ENCODE data around the gene CSMD2.

Gene CSMD2

DNA sequence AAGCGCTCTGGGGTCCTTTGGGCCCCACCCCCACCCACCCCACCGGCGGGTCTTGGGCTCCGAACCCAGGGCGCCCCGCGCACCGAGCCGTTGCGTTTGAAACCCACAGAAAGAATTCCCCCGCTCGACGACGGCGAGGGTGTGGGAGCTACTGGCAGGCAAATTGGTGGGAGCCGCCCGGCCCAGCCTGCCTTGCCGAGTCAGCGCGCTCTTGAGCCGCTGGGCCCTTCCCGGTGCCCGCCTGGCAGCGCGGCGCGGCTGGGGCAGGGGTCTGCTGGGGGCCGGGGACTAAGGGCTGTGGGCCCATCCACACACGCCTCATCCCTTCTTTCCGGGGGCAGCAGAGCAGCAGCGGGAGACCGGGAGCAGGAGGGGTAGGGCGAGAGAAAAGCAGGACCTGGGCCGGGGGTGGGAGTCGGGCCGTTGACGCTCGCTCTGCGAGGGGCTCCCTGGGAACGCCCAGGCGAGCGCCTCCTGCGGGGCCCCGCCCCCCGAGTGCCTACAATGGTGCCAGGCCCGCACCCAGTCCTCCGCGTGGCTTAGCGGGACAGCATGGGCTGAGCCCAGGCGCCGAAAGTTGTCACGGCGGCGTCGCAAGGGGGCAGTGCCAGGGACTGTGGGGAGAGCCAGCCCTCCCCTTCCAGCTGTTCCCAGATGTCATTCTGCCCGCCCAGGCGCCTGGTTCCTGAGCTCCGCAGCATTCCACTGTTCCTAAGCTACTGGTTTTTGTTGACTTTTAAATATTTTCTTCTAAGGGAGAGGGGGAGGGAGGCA, 12.0 kb upstream of the CSMD2 start, which contains the start of gene C1orf94:
TSS of gene C1orf94 (plus strand) at position 78 of the 774 bp plus-strand sequence. CDS start 883 bp downstream, outside the sequence.
- TF ChIP-seq CEBPB (IDR thresholded peaks at IDR 0.05) (no peak), NFIC (IDR thresholded peaks at IDR 0.05) (no peak), USF1 (IDR thresholded peaks at IDR 0.05) (no peak), TEAD4 (IDR thresholded peaks at IDR 0.05) (no peak), TAF1 (IDR thresholded peaks at IDR 0.05; ENCODE audit: low read depth) (no peak), TCF12 (IDR thresholded peaks at IDR 0.05; ENCODE audit: low read depth) (no peak), EP300 (IDR thresholded peaks at IDR 0.05; ENCODE audit: borderline replicate concordance) (no peak)
- TF ChIP-seq, protein P1, sequence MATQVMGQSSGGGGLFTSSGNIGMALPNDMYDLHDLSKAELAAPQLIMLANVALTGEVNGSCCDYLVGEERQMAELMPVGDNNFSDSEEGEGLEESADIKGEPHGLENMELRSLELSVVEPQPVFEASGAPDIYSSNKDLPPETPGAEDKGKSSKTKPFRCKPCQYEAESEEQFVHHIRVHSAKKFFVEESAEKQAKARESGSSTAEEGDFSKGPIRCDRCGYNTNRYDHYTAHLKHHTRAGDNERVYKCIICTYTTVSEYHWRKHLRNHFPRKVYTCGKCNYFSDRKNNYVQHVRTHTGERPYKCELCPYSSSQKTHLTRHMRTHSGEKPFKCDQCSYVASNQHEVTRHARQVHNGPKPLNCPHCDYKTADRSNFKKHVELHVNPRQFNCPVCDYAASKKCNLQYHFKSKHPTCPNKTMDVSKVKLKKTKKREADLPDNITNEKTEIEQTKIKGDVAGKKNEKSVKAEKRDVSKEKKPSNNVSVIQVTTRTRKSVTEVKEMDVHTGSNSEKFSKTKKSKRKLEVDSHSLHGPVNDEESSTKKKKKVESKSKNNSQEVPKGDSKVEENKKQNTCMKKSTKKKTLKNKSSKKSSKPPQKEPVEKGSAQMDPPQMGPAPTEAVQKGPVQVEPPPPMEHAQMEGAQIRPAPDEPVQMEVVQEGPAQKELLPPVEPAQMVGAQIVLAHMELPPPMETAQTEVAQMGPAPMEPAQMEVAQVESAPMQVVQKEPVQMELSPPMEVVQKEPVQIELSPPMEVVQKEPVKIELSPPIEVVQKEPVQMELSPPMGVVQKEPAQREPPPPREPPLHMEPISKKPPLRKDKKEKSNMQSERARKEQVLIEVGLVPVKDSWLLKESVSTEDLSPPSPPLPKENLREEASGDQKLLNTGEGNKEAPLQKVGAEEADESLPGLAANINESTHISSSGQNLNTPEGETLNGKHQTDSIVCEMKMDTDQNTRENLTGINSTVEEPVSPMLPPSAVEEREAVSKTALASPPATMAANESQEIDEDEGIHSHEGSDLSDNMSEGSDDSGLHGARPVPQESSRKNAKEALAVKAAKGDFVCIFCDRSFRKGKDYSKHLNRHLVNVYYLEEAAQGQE (IDR thresholded peaks at IDR 0.05; ENCODE audit: low read depth): no peak

GRCh38 chr1:34175744-34176143, 10.7 kb upstream of the CSMD2 start:
- TF ChIP-seq CREB1 (IDR thresholded peaks at IDR 0.05; ENCODE audit: low read depth): no peak

DNA sequence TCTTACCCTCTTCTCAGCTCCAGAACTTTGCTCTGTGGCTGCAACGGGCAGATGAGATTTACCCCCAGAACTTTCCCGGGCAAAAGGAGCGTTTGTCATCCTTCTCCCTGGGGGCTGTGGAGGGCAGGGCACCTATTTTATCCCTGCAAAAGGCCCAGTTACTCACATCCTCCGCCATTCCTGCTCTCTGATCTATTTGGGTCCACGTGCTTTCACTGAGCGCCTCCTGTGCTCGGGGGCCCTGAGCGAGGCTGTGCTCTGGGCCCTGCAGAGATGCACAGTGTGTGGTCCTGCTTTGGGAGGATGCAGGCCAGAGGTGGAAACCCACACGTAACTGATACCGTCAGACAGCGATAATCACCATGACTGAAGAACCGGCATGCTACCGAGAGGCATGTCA, 2.4 kb upstream of the CSMD2 start:
- no peak for TF ChIP-seq TAF1 (IDR thresholded peaks at IDR 0.05; ENCODE audit: low read depth)
- no peak for TF ChIP-seq CEBPB (IDR thresholded peaks at IDR 0.05)
- no peak for TF ChIP-seq EP300 (IDR thresholded peaks at IDR 0.05; ENCODE audit: borderline replicate concordance)
- no peak for TF ChIP-seq RAD21 (IDR thresholded peaks at IDR 0.05; ENCODE audit: low read depth)
- TF ChIP-seq FOXM1 (IDR thresholded peaks at IDR 0.05; ENCODE audit: borderline replicate concordance, low read depth): no peak
- TF ChIP-seq YY1 (IDR thresholded peaks at IDR 0.05; ENCODE audit: low read depth): no peak
- no peak for TF ChIP-seq CREB1 (IDR thresholded peaks at IDR 0.05; ENCODE audit: low read depth)
- TF ChIP-seq ZBTB7A (IDR thresholded peaks at IDR 0.05; ENCODE audit: low read depth): no peak

DNA sequence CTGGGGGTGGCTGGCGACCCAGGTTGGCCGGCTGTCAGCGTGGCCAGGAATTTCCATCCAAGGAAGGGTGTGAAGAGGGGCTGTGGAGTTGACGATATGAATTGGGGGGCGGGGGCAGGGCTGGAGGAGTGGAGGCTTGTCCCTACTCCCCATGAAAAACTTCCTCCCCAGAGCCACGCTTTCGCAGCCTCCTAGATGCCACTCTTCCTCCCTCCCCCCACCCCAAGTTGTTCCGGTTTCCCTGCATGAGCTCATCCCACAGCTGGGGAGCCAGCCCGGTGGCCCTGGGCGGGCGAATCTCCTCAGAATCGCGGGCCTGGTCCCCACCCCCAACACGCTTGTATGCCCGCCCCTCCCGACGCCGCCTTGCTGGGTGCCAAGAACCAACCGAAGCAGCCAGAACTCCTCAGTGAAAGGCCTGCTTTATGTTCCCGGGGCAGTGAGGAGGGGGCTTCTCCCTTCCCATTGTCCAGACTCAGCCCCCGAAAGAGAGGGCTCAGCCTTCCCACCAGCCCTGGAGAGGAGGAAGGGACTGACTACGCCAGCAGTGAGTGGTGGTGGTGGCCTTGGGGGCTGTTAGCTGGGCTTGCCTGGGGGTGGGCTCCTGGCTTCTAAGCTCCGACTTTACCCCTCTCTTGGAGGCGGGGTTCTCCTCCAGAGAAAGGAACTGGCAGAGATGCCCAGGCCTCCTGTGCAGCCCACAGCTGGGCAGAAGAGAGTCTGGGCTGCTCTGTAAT, 1.8 kb upstream of the CSMD2 start:
- TF ChIP-seq TAF1 (IDR thresholded peaks at IDR 0.05; ENCODE audit: low read depth) (no peak), USF1 (IDR thresholded peaks at IDR 0.05) (no peak), FOXM1 (IDR thresholded peaks at IDR 0.05; ENCODE audit: borderline replicate concordance, low read depth) (no peak), EP300 (IDR thresholded peaks at IDR 0.05; ENCODE audit: borderline replicate concordance) (no peak), CREB1 (IDR thresholded peaks at IDR 0.05; ENCODE audit: low read depth) (no peak), TEAD4 (IDR thresholded peaks at IDR 0.05) (no peak), NFIC (IDR thresholded peaks at IDR 0.05) (no peak), YY1 (IDR thresholded peaks at IDR 0.05; ENCODE audit: low read depth) (no peak), CEBPB (IDR thresholded peaks at IDR 0.05) (no peak), EGR1 (IDR thresholded peaks at IDR 0.05) (no peak), ZBTB7A (IDR thresholded peaks at IDR 0.05; ENCODE audit: low read depth) (no peak), RAD21 (IDR thresholded peaks at IDR 0.05; ENCODE audit: low read depth) (no peak), TCF12 (IDR thresholded peaks at IDR 0.05; ENCODE audit: low read depth) (no peak)
- TF ChIP-seq, protein P1 (IDR thresholded peaks at IDR 0.05; ENCODE audit: low read depth): no peak
- TF ChIP-seq, protein P2, sequence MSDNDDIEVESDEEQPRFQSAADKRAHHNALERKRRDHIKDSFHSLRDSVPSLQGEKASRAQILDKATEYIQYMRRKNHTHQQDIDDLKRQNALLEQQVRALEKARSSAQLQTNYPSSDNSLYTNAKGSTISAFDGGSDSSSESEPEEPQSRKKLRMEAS (IDR thresholded peaks at IDR 0.05): no peak

DNA sequence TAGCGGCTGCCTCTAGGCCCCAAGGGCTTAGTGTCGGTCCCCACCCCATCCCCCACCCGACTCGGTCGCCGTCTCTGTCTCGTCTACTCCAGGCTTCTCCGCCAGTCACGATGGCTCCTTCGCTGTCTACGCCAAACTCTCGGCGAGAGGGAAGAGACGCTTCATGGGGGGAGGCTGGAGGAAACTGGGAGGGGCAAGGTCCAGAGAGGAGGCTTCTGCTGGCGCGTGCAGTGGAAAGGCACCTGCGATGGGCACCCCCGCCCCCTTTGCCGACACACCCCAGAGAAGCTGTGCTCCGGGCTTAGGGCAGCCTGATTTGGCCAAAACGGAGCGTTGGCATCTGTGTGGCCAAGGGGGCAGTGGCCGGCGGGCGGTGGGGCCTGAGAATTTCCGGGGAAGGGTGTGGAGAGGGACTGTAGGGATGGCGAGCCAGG, 1.2 kb upstream of the CSMD2 start:
- TF ChIP-seq YY1 (IDR thresholded peaks at IDR 0.05; ENCODE audit: low read depth) (no peak), ZBTB7A (IDR thresholded peaks at IDR 0.05; ENCODE audit: low read depth) (no peak)

- TF ChIP-seq EGR1 (IDR thresholded peaks at IDR 0.05): no peak
- TF ChIP-seq, protein P2 (IDR thresholded peaks at IDR 0.05): no peak
- no peak for TF ChIP-seq RAD21 (IDR thresholded peaks at IDR 0.05; ENCODE audit: low read depth)
- TF ChIP-seq YY1 (IDR thresholded peaks at IDR 0.05; ENCODE audit: low read depth): no peak
- TF ChIP-seq EP300 (IDR thresholded peaks at IDR 0.05; ENCODE audit: borderline replicate concordance): no peak
- TF ChIP-seq CREB1 (IDR thresholded peaks at IDR 0.05; ENCODE audit: low read depth): no peak
- no peak for TF ChIP-seq TAF1 (IDR thresholded peaks at IDR 0.05; ENCODE audit: low read depth)
- TF ChIP-seq FOXM1 (IDR thresholded peaks at IDR 0.05; ENCODE audit: borderline replicate concordance, low read depth): no peak
- no peak for TF ChIP-seq USF1 (IDR thresholded peaks at IDR 0.05)
- no peak for TF ChIP-seq NFIC (IDR thresholded peaks at IDR 0.05)
- TF ChIP-seq CEBPB (IDR thresholded peaks at IDR 0.05): no peak
- TF ChIP-seq TEAD4 (IDR thresholded peaks at IDR 0.05): no peak
- TF ChIP-seq ZBTB7A (IDR thresholded peaks at IDR 0.05; ENCODE audit: low read depth): no peak
Measured at GRCh38 chr1:34165422-34165921, 442 bp upstream of the CSMD2 start.
